ENCODE results near the gene DLG1. TPM values are rescaled to one million over a fixed set of nuclear protein-coding genes. Genes with fewer than 3 reads are reported as not detected.
A peak's percentile ranks its signal among the peaks of the same experiment; 100 is the strongest.

The DLG1 gene
- total and polyA plus RNA-seq, 2 of the 4 experiments (the other 2 are of a cell fraction): 21.2 to 57.7 TPM

GRCh38 chr3:196994056-196994455 is 304.4 kb downstream of the DLG1 start:
- Histone ChIP-seq H4K91ac (ENCODE audit: insufficient read depth, low read depth, low read length) (no peak overlapping the region), H3K9me3 (ENCODE audit: control insufficient read depth, insufficient read depth, low read length) (no peaks in the 10 kb centered on the region), H3K9me1 (ENCODE audit: insufficient read depth, low read length) (no peaks in the 10 kb centered on the region), H3K4ac (ENCODE audit: low read depth, low read length) (no peak overlapping the region), H2AK5ac (ENCODE audit: low read depth, low read length) (no peak overlapping the region), H4K8ac (ENCODE audit: low read depth in 2 of 2, low read length in 2 of 2) (no peak overlapping the region), H2AFZ (replicated peaks; ENCODE audit: low read length, poor library complexity) (peak overlapping the region; percentile 46), H3K9ac (ENCODE audit: low read depth, low read length) (no peak overlapping the region), H2BK5ac (ENCODE audit: low read depth, low read length, poor library complexity, severe bottlenecking) (no peak overlapping the region), H3K4me3 (ENCODE audit: insufficient read depth, low read depth, low read length) (no peak overlapping the region), H3K14ac (replicated peaks; ENCODE audit: low read depth, low read length) (no peak overlapping the region), H3K27me3 (ENCODE audit: control insufficient read depth, insufficient read depth, low read length) (peaks cover 17% of the 10 kb centered on the region), H2BK120ac (ENCODE audit: low read depth, low read length) (no peak overlapping the region), H3K27ac (ENCODE audit: insufficient read depth, low read length) (no peak overlapping the region), H3K23ac (ENCODE audit: low read depth, low read length) (no peak overlapping the region), H2BK20ac (ENCODE audit: low read depth, low read length) (no peak overlapping the region), H2BK15ac (ENCODE audit: low read depth, low read length) (no peak overlapping the region), H3K79me1 (ENCODE audit: low read depth in 1 of 2, low read length in 2 of 2) (no peaks in the 10 kb centered on the region), H3K4me1 (ENCODE audit: control insufficient read depth, insufficient read depth, low read length) (no peaks in the 10 kb centered on the region), H3K56ac (ENCODE audit: extremely low read depth, insufficient read depth, low read length) (no peak overlapping the region), H4K5ac (ENCODE audit: low read depth, low read length) (no peak overlapping the region), H3K36me3 (ENCODE audit: control insufficient read depth, insufficient read depth, low read length) (no peaks in the 10 kb centered on the region), H2AK9ac (replicated peaks; ENCODE audit: low read depth, low read length, poor library complexity) (no peak overlapping the region), H3K18ac (ENCODE audit: low read depth, low read length) (no peak overlapping the region), H3K4me2 (ENCODE audit: low read depth, low read length) (no peak overlapping the region), H4K20me1 (ENCODE audit: insufficient read depth, low read length) (no peaks in the 10 kb centered on the region)
- 63% methylated on average over 5 of the region's 16 CpGs; no CpG with 5 or more reads in 1 of the 2 experiments for WGBS, 2 experiments (ENCODE audit: extremely low coverage in 2 of 2, insufficient read length in 1 of 2)
- dilution Hi-C loops (cut with HindIII; ENCODE audit: low sequenced_read_pairs, unreplicated experiment): no loop called here
- TF ChIP-seq MAZ (IDR thresholded peaks at IDR 0.05; ENCODE audit: borderline replicate concordance, low read depth, low read length): no peak
- TF ChIP-seq BHLHE40 (IDR thresholded peaks at IDR 0.05; ENCODE audit: low read depth, low read length): no peak
- TF ChIP-seq USF2 (IDR thresholded peaks at IDR 0.05; ENCODE audit: low read depth, low read length): no peak
- no peak for TF ChIP-seq CEBPB (IDR thresholded peaks at IDR 0.05; ENCODE audit: low read depth, low read length)
- TF ChIP-seq ELK1 (IDR thresholded peaks at IDR 0.05; ENCODE audit: borderline replicate concordance, low read depth, low read length): no peak
- ChIA-PET CTCF (no interaction called here), POLR2A (ENCODE audit: unreplicated experiment) (interaction anchor here (0.6 kb wide), 1 partner anchor 110 kb away, joined by 3 read pairs; no protein-coding TSS in a partner anchor)
- in situ Hi-C loops (cut with MboI; ENCODE audit: low sequenced_read_pairs): no loop called here
- no TSS peak for BruUV-seq (replicated peaks)
- no peak for DNase-seq
- intact Hi-C loops (cut with micrococcal nuclease): no loop called here
- no peak for ATAC-seq (ENCODE audit: low read depth)

Small RNA genes within 50 kb of the gene (microRNA-seq; reads per million reads assigned to microRNA genes)
- 0 to 1.0 reads per million in 2 experiments for gene MIR4797 (ENCODE audit: insufficient read depth in 1 of 2, insufficient read length in 1 of 2, unreplicated experiment in 1 of 2)

Small RNA genes within 50 kb of the gene (small RNA-seq; reads per million reads assigned to genes)
- 0 to 0.24 (median 0) reads per million in 5 experiments for gene MIR4797

Measured in IMR-90 (cell line).